Large intestine (tissue), 3 donors: ENCODE data around the gene CTTN. TPM values are rescaled to one million over a fixed set of nuclear protein-coding genes. Genes with fewer than 3 reads are reported as not detected.

Source experiments
- DNase-seq, 2 donors: peaks; one replicate each; pipeline versions ENCODE4 v3.0.0 to v3.0.0-alpha.2; 2013
- H3K27ac ChIP-seq: one replicate; pipeline ENCODE4 v1.5.1; 2013; ENCODE audit warnings: low read length
- H3K27me3 ChIP-seq: 2 replicates; pipeline ENCODE4 v1.6.1; 2013; ENCODE audit warnings: low read length; ENCODE audit not compliant: control insufficient read depth, insufficient read depth
- H3K36me3 ChIP-seq: 2 replicates; pipeline ENCODE4 v1.6.1; 2013; ENCODE audit warnings: low read length; ENCODE audit not compliant: control insufficient read depth, insufficient read depth
- H3K4me1 ChIP-seq: one replicate; pipeline ENCODE4 v1.6.1; 2013; ENCODE audit warnings: low read length; ENCODE audit not compliant: control insufficient read depth, insufficient read depth
- H3K4me3 ChIP-seq: one replicate; pipeline ENCODE4 v1.5.1; 2013; ENCODE audit warnings: low read length
- H3K9me3 ChIP-seq: one replicate; pipeline ENCODE4 v1.6.1; 2013; ENCODE audit warnings: mild to moderate bottlenecking, low read depth, low read length, moderate library complexity; ENCODE audit not compliant: control insufficient read depth
- WGBS: methylation state at CpG from one replicate; pipeline ENCODE4 v1.1.5; 2013; ENCODE audit warnings: low lambda C conversion rate; ENCODE audit not compliant: insufficient coverage; 5-methylcytosine and 5-hydroxymethylcytosine counted together
- polyA plus RNA-seq: library from polyadenylated mRNA; unstranded; fragments of 120-200 nt; gene quantifications from one replicate; pipeline ENCODE4 v1.2.1, GENCODE V29; 2013

The CTTN gene
- polyA plus RNA-seq, 1 donor = 224 TPM

DNA sequence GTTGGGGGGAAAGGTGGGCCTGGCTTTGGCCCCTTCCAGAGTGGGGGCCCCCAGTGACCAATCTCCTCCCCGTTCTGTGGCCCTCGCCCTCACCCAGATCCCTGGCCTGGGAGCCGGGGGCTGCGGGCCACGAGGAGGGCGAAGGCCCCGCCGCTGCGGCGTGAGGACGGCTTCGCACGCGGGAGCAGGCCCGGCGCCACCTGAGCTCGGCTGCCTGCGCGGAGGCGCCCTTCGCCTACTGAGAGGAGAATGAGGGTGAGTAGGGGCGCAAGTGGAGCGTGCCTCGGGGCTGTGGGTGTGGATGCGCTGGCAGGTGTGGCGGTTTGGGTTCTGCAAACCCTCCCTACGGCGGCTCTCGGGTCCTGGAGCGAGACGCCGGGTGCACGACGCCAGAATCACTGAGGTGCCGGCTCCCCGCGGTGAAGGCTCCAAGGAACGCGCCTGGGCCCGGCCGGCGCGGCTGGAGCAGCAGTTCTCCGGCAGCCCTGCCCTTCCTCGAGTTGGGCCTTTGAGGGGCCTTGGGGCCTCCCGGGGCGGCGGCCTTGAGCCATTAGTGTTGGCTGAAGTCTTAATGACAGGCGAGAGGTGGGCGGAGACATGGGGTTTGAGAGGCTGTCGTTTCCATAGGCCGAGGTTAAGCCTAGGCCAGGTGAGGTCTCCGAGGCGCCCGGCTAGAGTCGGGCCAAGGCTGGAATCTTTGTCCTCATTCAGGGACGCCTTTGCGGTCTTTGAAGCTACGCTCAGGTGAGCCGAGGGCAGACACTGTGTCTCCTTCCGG, 65.3 kb downstream of the CTTN start:
- no peaks in the 10 kb centered on the region for H3K4me1 ChIP-seq
- no peak overlapping the region for H3K4me3 ChIP-seq
- H3K27me3 ChIP-seq = peaks cover 4% of the 10 kb centered on the region
- no CpG with 5 or more reads among the region's 61 CpGs for WGBS
- H3K9me3 ChIP-seq = peaks cover 5% of the 10 kb centered on the region
- no peaks in the 10 kb centered on the region for H3K36me3 ChIP-seq
- DNase-seq = no peak
- no peak overlapping the region for H3K27ac ChIP-seq

DNA sequence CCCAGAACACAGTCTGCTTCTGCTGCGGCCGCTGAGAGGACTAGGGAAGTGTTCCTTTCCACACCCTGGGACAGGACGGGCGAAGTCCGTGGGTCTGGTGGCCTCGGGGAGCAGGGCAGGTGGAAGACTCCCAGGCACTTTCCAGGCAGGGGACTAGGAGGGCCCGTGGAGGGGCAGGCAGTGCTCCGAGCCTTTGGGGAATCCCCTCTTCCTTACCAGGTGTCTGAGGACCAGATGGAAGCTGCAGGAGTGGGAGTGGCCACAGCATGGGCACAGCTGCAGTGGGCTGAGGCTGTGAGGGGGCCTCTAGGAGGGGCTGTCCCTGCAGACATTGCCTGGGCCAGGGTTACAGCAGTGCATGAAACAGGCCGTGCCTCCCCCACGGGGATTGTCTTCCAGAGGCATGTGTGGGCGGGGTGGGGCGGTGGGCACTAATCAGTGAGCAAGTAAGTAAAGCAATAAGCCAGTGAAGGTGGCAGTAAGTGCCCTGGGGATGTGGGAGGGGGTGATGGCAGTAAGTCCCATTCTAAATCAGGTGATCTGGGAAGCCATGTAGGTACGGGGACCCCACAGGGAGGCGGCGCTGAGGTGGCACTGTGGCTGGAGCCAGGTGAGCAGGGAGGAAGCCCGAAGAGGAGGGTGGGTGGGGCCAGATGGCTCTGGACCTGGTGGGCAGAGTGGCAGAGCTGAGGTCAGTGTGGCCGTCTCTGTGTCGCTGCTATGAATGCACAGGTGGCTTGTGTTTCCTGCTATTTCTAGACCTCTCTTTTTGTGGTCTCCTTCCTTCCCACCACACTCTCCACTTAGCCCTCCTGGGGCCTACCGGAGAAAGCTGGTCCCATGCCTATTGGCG, 66.4 kb downstream of the CTTN start:
- peaks cover 4% of the 10 kb centered on the region for H3K27me3 ChIP-seq
- WGBS = no CpG with 5 or more reads among the region's 20 CpGs
- H3K9me3 ChIP-seq = peaks cover 5% of the 10 kb centered on the region
- H3K4me1 ChIP-seq = no peaks in the 10 kb centered on the region
- DNase-seq = no peak
- H3K27ac ChIP-seq = no peak overlapping the region
- H3K4me3 ChIP-seq = no peak overlapping the region
- no peaks in the 10 kb centered on the region for H3K36me3 ChIP-seq

DNA sequence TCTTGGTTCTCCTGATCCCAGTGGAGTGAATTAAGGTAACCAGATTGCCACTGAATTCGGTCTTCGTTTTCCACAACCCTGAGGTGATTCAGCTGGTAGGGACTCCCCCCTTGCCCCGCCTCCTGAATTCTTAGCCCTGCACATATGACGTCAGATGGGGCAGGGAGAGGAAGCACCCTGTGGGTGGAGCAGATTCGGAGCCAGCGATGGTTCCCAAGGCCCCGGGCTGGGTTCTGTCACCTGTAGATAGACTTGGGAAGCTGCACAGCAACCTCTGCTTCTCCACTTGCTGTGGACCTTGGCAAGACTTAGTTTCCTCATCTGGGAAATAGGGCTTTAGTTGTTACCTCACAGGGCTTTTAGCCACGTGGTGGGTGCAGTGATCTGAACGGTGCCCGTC, 67.8 kb downstream of the CTTN start:
- Histone ChIP-seq H3K4me1 (no peaks in the 10 kb centered on the region), H3K4me3 (no peak overlapping the region), H3K27me3 (no peaks in the 10 kb centered on the region), H3K27ac (no peak overlapping the region), H3K36me3 (no peaks in the 10 kb centered on the region), H3K9me3 (peaks cover 5% of the 10 kb centered on the region)
- WGBS = no CpG with 5 or more reads among the region's 10 CpGs
- no peak for DNase-seq

DNA sequence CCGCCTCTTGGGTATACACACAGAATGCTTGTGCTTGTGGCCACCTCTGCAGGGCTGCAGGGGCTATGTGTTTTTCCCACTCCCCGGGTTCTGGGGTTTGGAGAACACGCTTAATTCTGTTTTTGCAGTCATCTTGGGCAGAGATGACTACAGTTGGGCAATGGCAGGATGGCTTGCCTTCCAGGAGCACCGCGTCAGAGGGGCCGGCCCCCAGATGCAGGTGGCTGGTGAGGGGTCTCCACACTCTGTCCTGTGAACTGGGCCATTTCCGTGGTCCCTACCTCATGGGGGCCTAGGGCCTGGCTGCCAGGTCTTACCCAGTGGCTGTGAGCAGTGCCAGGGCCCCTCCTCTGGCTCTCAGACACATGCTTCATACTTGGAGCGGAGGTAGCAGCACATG, 68.3 kb downstream of the CTTN start:
- H3K4me3 ChIP-seq = no peak overlapping the region
- H3K36me3 ChIP-seq = no peaks in the 10 kb centered on the region
- no peaks in the 10 kb centered on the region for H3K27me3 ChIP-seq
- WGBS = no CpG with 5 or more reads among the region's 8 CpGs
- no peaks in the 10 kb centered on the region for H3K4me1 ChIP-seq
- no peak for DNase-seq
- H3K27ac ChIP-seq = no peak overlapping the region
- peaks cover 5% of the 10 kb centered on the region for H3K9me3 ChIP-seq

DNA sequence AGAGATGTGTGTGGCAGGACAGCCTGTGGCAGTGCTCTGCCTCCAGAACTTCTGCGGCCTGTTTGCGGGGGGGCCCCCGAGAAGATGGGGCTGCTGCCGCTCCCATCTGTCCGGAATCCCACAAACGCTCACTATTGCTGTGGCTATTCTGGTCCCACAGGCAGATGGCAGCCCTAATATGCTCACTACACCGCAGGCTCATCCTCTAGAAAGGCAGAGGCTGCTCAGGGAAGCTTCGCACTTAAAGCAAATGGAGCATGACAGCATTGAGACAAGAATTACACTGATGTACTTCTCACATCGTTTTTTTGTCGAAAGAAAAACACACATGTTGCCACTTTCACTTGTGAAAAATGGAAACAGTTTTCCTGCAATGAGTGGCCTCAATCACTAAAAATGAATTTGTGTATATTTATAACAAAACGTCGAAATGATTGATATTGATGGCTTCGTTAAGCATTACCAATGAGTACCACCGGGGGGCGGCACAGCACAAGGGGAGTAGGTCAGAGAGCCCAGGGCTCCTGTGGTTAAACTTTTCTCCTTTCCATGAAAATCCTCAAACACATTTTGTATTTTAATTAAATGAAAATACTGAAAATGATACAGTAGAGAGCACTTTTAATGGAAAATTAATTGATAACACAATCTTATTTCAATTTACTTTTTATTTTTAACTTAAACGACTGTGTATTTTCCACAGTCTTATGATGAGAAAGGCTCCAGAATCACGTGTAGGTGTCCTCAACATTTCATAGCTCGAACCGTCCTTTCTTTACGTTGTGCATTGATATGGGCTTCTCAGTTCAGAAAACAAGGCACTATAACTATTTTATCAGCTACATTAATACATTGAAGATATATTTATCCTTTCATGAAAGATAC, 69.1 kb downstream of the CTTN start:
- Histone ChIP-seq H3K27ac (no peak overlapping the region), H3K4me3 (no peak overlapping the region), H3K9me3 (peaks cover 5% of the 10 kb centered on the region), H3K4me1 (no peaks in the 10 kb centered on the region), H3K36me3 (peaks cover 4% of the 10 kb centered on the region), H3K27me3 (no peaks in the 10 kb centered on the region)
- 85% methylated on average over 5 of the region's 20 CpGs for WGBS
- DNase-seq = no peak

GRCh38 chr11:70468256-70469195, 70.2 kb downstream of the CTTN start:
- Histone ChIP-seq H3K4me3 (no peak overlapping the region), H3K4me1 (no peaks in the 10 kb centered on the region), H3K36me3 (peaks cover 7% of the 10 kb centered on the region), H3K27me3 (no peaks in the 10 kb centered on the region), H3K27ac (no peak overlapping the region), H3K9me3 (peaks cover 4% of the 10 kb centered on the region)
- DNase-seq = no peak
- WGBS = 93% methylated on average over 5 of the region's 19 CpGs

- H3K9me3 ChIP-seq = no peaks in the 10 kb centered on the region
- no peak overlapping the region for H3K27ac ChIP-seq
- no peak for DNase-seq
- H3K27me3 ChIP-seq = no peaks in the 10 kb centered on the region
- no CpG with 5 or more reads among the region's 6 CpGs for WGBS
- H3K4me3 ChIP-seq = no peak overlapping the region
- H3K36me3 ChIP-seq = peaks cover 7% of the 10 kb centered on the region
- H3K4me1 ChIP-seq = no peaks in the 10 kb centered on the region
Measured at GRCh38 chr11:70470127-70470526, 71.8 kb downstream of the CTTN start.

DNA sequence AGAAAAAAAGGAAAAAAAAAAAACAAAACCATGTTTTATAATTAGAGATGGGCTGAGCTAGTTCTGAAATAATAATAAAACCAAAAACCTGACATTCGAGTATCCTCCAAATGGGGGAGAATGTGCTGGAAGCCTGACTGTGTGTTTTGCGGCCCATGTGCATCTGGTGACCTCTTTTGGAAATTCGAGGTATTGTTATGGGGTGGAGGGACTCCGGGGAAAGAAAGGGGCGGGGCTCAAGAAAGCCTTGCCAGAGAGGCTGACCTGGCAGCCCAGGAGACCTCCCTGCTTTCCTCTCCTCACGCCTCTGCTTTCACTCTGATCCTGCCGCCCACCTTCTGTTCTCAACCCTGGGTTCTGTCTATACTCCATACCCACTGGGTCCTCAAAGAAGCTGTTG, 72.9 kb downstream of the CTTN start:
- Histone ChIP-seq H3K4me3 (no peak overlapping the region), H3K36me3 (peaks cover 7% of the 10 kb centered on the region), H3K27ac (no peak overlapping the region), H3K9me3 (no peaks in the 10 kb centered on the region), H3K4me1 (no peaks in the 10 kb centered on the region), H3K27me3 (no peaks in the 10 kb centered on the region)
- DNase-seq = no peak
- WGBS = 70% methylated on average over 2 of the region's 7 CpGs

DNA sequence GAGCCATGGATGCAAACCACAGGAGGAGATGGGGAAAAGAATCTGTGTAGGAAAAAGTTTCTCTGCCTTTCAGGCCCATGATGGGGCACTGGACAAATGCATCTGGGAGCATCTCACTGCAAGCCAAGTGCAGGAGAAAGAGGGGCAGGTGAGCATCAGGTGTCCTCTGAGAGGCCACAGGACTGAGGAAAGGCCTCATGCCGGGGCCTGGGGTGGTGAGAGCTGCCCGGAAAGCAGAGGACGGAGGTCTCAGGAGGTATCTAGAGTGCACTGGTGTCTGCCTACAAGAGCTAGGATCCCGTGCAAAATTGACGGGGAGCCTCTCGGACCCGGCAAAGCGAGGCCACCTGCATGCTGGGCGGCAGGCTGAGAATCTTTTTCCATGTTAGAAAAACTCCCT, 73.9 kb downstream of the CTTN start:
- H3K9me3 ChIP-seq = no peaks in the 10 kb centered on the region
- no CpG with 5 or more reads among the region's 9 CpGs for WGBS
- no peak for DNase-seq
- H3K4me1 ChIP-seq = no peaks in the 10 kb centered on the region
- no peak overlapping the region for H3K27ac ChIP-seq
- H3K4me3 ChIP-seq = no peak overlapping the region
- H3K36me3 ChIP-seq = peaks cover 7% of the 10 kb centered on the region
- no peaks in the 10 kb centered on the region for H3K27me3 ChIP-seq
